K562 (cell line): Measurements from ENCODE around the gene CEP131. TPM values are rescaled to one million over a fixed set of nuclear protein-coding genes. Genes with fewer than 3 reads are reported as not detected.

ENCODE experiments used
- ATAC-seq: fragments of 200-7000 bp; cut with Tn5 transposase; 3 replicates; pipeline ENCODE4 v1.9.1; 2020; ENCODE audit warnings: moderate library complexity
- BruUV-seq: library from RNA; stranded (reverse); fragments of 400-500 nt; replicated peaks from 2 replicates; lab custom pipeline; 2021; lab: Mats Ljungman, UMichigan
- CTCF ChIA-PET: fragments of 300-600 bp; formaldehyde crosslinking; extraction: SDS; loops from one replicate; lab custom pipeline; 2021; ENCODE audit warnings: low intra/inter-chr PET ratio; lab: Yijun Ruan, JAX
- POLR2A ChIA-PET: fragments of 300-600, 350-650 bp; sonication (Branson Sonifier 250); formaldehyde crosslinking; extraction: SDS; loops from one replicate; lab custom pipeline; 2021; ENCODE audit warnings: antibody characterized with exemption, inconsistent platforms; lab: Yijun Ruan, JAX
- DNase-seq, 4 experiments: peaks; one replicate each; pipeline versions ENCODE4 v3.0.0 to v3.0.0-alpha.2; 2011 to 2018; ENCODE audit warnings: low spot score in 3 of 4, mixed read lengths in 3 of 4; ENCODE audit errors: extremely low read depth in 1 of 4
- FAIRE-seq: peaks from 2 replicates; lab custom pipeline; 2011; peaks lifted over from hg19 to GRCh38; lab: Jason Lieb, UNC
- H2AFZ ChIP-seq: 2 replicates; pipeline ENCODE4 v1.6.0; 2011; ENCODE audit warnings: low read depth, low read length, control low read depth, inconsistent platforms
- H3K27ac ChIP-seq: fragments of 200-600 bp; 3 replicates; pipeline ENCODE4 v1.8.0; 2011; ENCODE audit warnings: low read depth, mild to moderate bottlenecking, control low read depth, inconsistent platforms, low read length, moderate library complexity, mixed read lengths; ENCODE audit errors: extremely low read depth
- H3K27me3 ChIP-seq, 2 experiments: fragments of 300-600 bp in 1 of 2; 2 replicates in 1 of 2; 3 replicates in 1 of 2; pipeline versions ENCODE4 v1.6.0 to v1.8.0; 2011; ENCODE audit warnings: inconsistent platforms in 2 of 2, low read length in 2 of 2, mild to moderate bottlenecking in 1 of 2, mixed read lengths in 1 of 2, moderate library complexity in 1 of 2; ENCODE audit not compliant: control insufficient read depth in 2 of 2, insufficient read depth in 2 of 2
- H3K36me3 ChIP-seq: fragments of 300-600 bp; 3 replicates; pipeline ENCODE4 v1.8.0; 2011; ENCODE audit warnings: mild to moderate bottlenecking, low read length, inconsistent platforms; ENCODE audit not compliant: control insufficient read depth, insufficient read depth
- H3K4me1 ChIP-seq, 2 experiments: fragments of 200-600 bp in 1 of 2; replicated peaks in 1 of 2; 2 replicates in 1 of 2; 3 replicates in 1 of 2; pipeline versions ENCODE4 v1.5.1 to v1.8.0; 2011; ENCODE audit warnings: inconsistent platforms in 2 of 2, low read length in 2 of 2, mild to moderate bottlenecking in 1 of 2, mixed read lengths in 1 of 2, moderate library complexity in 1 of 2; ENCODE audit not compliant: control insufficient read depth in 2 of 2, insufficient read depth in 2 of 2
- H3K4me2 ChIP-seq: 2 replicates; pipeline ENCODE4 v1.6.1; 2011; ENCODE audit warnings: low read length, control low read depth, inconsistent platforms, mixed read lengths; ENCODE audit not compliant: insufficient read depth
- H3K4me3 ChIP-seq: fragments of 200-600 bp; sonication (generic), shearing (Covaris generic); 2 replicates; pipeline ENCODE4 v1.5.1; 2016; ENCODE audit warnings: control low read depth, inconsistent platforms
- H3K79me2 ChIP-seq: fragments of 200-600 bp; 3 replicates; pipeline ENCODE4 v1.8.0; 2011; ENCODE audit warnings: low read length, inconsistent platforms; ENCODE audit not compliant: control insufficient read depth, insufficient read depth
- H3K9ac ChIP-seq, 2 experiments: 2 replicates each; pipeline versions ENCODE4 v1.6.0 to v1.6.1; 2011; ENCODE audit warnings: low read depth in 2 of 2, low read length in 2 of 2, control low read depth in 1 of 2, inconsistent platforms in 1 of 2, mild to moderate bottlenecking in 1 of 2, mixed read lengths in 1 of 2; ENCODE audit not compliant: insufficient read depth in 1 of 2
- H3K9me1 ChIP-seq: one replicate; pipeline ENCODE4 v1.6.0; 2011; ENCODE audit warnings: inconsistent platforms, mild to moderate bottlenecking, low read length, moderate library complexity; ENCODE audit not compliant: control insufficient read depth, insufficient read depth
- H3K9me3 ChIP-seq: replicated peaks from 2 replicates; pipeline ENCODE4 v1.5.1; 2011; ENCODE audit warnings: low read depth, low read length, inconsistent platforms; ENCODE audit not compliant: control insufficient read depth, insufficient read depth
- H4K20me1 ChIP-seq: replicated peaks from 2 replicates; pipeline ENCODE4 v1.6.1; 2011; ENCODE audit warnings: low read length, inconsistent platforms, mixed read lengths; ENCODE audit not compliant: control insufficient read depth, insufficient read depth
- MYC ChIP-seq, 2 experiments: fragments of 250-450 bp in 1 of 2; sonication (Bioruptor Pico) in 1 of 2; IDR thresholded peaks; 2 replicates each; pipeline versions ENCODE4 v1.5.1 to v1.6.1; 2012 to 2021; ENCODE audit warnings: low read depth in 2 of 2, borderline replicate concordance in 1 of 2, improper control_type of control experiment in 1 of 2, low read length in 1 of 2, mild to moderate bottlenecking in 1 of 2, moderate library complexity in 1 of 2
- NFXL1 ChIP-seq: fragments of 450-650 bp; formaldehyde crosslinking; IDR thresholded peaks from 2 replicates; pipeline ENCODE4 v1.4.0; 2021; ENCODE audit warnings: mild to moderate bottlenecking
- PKNOX1 ChIP-seq: fragments of 450-650 bp; IDR thresholded peaks from 2 replicates; pipeline ENCODE4 v1.6.1; 2016
- ZBTB33 ChIP-seq: sonication (generic); formaldehyde crosslinking; IDR thresholded peaks from 2 replicates; pipeline ENCODE4 v1.8.1; 2023; ENCODE audit warnings: mild to moderate bottlenecking, missing genetic modification reagents
- ZBTB40 ChIP-seq, 2 experiments: fragments of 450-650 bp in 1 of 2; sonication (generic) in 1 of 2; formaldehyde crosslinking in 1 of 2; IDR thresholded peaks; 2 replicates each; pipeline versions ENCODE4 v1.7.1 to v1.9.0; 2016 to 2022; ENCODE audit warnings: inconsistent platforms in 1 of 2, mild to moderate bottlenecking in 1 of 2, missing genetic modification reagents in 1 of 2
- WGBS: fragments of 100-300 bp; shearing (Covaris generic); methylation state at CpG from one replicate; pipeline ENCODE4 v1.1.6; 2016; ENCODE audit warnings: low coverage, mixed read lengths; ENCODE audit not compliant: insufficient coverage; ENCODE audit errors: missing lambda C conversion rate; 5-methylcytosine and 5-hydroxymethylcytosine counted together
- in situ Hi-C: fragments of 300-500 bp; cut with MboI; formaldehyde crosslinking; loops from 4 replicates; pipeline ENCODE4 v1.15.0; 2018; ENCODE audit warnings: inconsistent platforms, mixed read lengths
- intact Hi-C: fragments of 100-400 bp; cut with micrococcal nuclease; formaldehyde crosslinking; loops from 2 replicates; pipeline ENCODE4 v1.14.2; 2022
- polyA plus RNA-seq, 8 experiments: library from polyadenylated mRNA; depleted of rRNA in 4 of 8; stranded (reverse) in 5 of 8; unstranded in 3 of 8; fragments of >200 nt; fragmentation: Nextera tagmentation in 2 of 8; fragmentation: Illumina TruSeq in 1 of 8; extraction: Ambion mirVana in 2 of 8; extraction: Trizol in 1 of 8; gene quantifications; 2 replicates each; pipeline versions ENCODE4 v1.2.1 to v1.2.3, GENCODE V29; 2011 to 2014; ENCODE audit warnings: inconsistent platforms in 1 of 8, missing spikeins in 1 of 8
- total RNA-seq, 7 experiments: library from RNA; depleted of rRNA in 6 of 7; stranded (reverse); fragments of >200 nt in 6 of 7; fragmentation: Illumina TruSeq in 2 of 7; extraction: Trizol in 2 of 7; gene quantifications; 2 replicates each; pipeline versions ENCODE4 v1.2.1 to v1.2.3, GENCODE V29; 2011 to 2021; ENCODE audit warnings: low replicate concordance in 1 of 7

CEP131 gene
- total and polyA plus RNA-seq, 9 of the 15 experiments (the other 6 are each of a cell fraction or from before 2014, with no cell fraction given) = 0.24 to 21.2 (median 2.3) TPM

- peak; percentile 65 for TF ChIP-seq PKNOX1
- TF ChIP-seq, all 486 proteins: peak for 6; not testable (repeated sequence) for 480
Observed at GRCh38 chr17:81227630-81228029, 4.9 kb upstream of the CEP131 start (continued).

GRCh38 chr17:81223762-81224130, 981 bp upstream of the CEP131 start:
- POLR2A ChIA-PET = no interaction called here
- no TSS peak for BruUV-seq
- H3K4me2 ChIP-seq = peak overlapping the region; percentile 69; the same call in 1 of the 2 replicates
- H3K27me3 ChIP-seq = no peaks in the 10 kb centered on the region
- no peaks in the 10 kb centered on the region for H4K20me1 ChIP-seq
- peak overlapping the region; percentile 86 for H3K27ac ChIP-seq
- H3K4me1 ChIP-seq = peaks cover 14 to 36% of the 10 kb centered on the region in 2 experiments
- in situ Hi-C loops = no loop called here
- H3K9me3 ChIP-seq = no peaks in the 10 kb centered on the region
- DNase-seq = no peak
- no peaks in the 10 kb centered on the region for H3K9me1 ChIP-seq
- peaks cover 5% of the 10 kb centered on the region; the same call in 2 of the 3 replicates for H3K79me2 ChIP-seq
- H3K4me3 ChIP-seq = peak overlapping the region; percentile 15; the same call in 1 of the 2 replicates
- peak; percentile 79 for FAIRE-seq
- CTCF ChIA-PET = no interaction called here
- WGBS = 70% methylated on average over 11 of the region's 11 CpGs
- intact Hi-C loops = loop anchor here (10.0 kb wide), 1 partner anchor 239 kb away; no protein-coding TSS in a partner anchor
- peak overlapping the region; percentile 71 to 92 for H3K9ac ChIP-seq
- no peak for ATAC-seq
- peak overlapping the region; percentile 95 for H2AFZ ChIP-seq
- H3K36me3 ChIP-seq = peaks cover 4% of the 10 kb centered on the region; the same call in 1 of the 3 replicates
- TF ChIP-seq ZBTB40 (IDR thresholded peaks at IDR 0.05) = 0 out of 2 replicates have a peak, but pooled peaks have one; percentile 39
- TF ChIP-seq ZBTB40 (CRISPR knock-in tag; IDR thresholded peaks at IDR 0.05) = no peak
- TF ChIP-seq NFXL1 (CRISPR knock-in tag) = no peak
- peak; percentile 92 for TF ChIP-seq ZBTB33 (CRISPR knock-in tag)
- TF ChIP-seq MYC (IDR thresholded peaks at IDR 0.05; ENCODE audit: low read depth, low read length) = no peak
- 0 out of 2 replicates have a peak, but pooled peaks have one; percentile 36 for TF ChIP-seq MYC (CRISPR knock-in tag; IDR thresholded peaks at IDR 0.05; ENCODE audit: borderline replicate concordance, low read depth)
